Fibroblast of villous mesenchyme (primary cell): ENCODE results near the gene LGMN. TPM values are rescaled to one million over a fixed set of nuclear protein-coding genes. Genes with fewer than 3 reads are reported as not detected.

Experiments
- DNase-seq: peaks from one replicate; pipeline ENCODE4 v3.0.0-alpha.2; 2010; ENCODE audit warnings: low read depth
- H3K4me3 ChIP-seq: 2 replicates; pipeline ENCODE4 v1.5.1; 2011; ENCODE audit warnings: low read depth, mild to moderate bottlenecking, low read length
- CTCF ChIP-seq: IDR thresholded peaks from 2 replicates; pipeline ENCODE4 v1.5.1; 2012; ENCODE audit warnings: low read depth, mild to moderate bottlenecking, low read length; ENCODE audit not compliant: insufficient read depth
- total RNA-seq: library from RNA; depleted of rRNA; stranded (reverse); fragments of >200 nt; gene quantifications from 2 replicates; pipeline ENCODE4 v1.2.3, GENCODE V29; 2012

LGMN gene
- total RNA-seq, 1 donor: 41.5 TPM

GRCh38 chr14:92704821-92705220 lies 43.6 kb downstream of the LGMN start:
- no peak for DNase-seq
- TF ChIP-seq CTCF: no peak
- H3K4me3 ChIP-seq: no peak overlapping the region

- TF ChIP-seq CTCF: no peak
- no peak overlapping the region for H3K4me3 ChIP-seq
- no peak for DNase-seq
Observed at GRCh38 chr14:92704036-92704804, 44.2 kb downstream of the LGMN start.

- H3K4me3 ChIP-seq: no peak overlapping the region
- no peak for TF ChIP-seq CTCF
- DNase-seq: no peak
Observed at GRCh38 chr14:92703516-92703915, 44.9 kb downstream of the LGMN start.

GRCh38 chr14:92702441-92702918 lies 45.9 kb downstream of the LGMN start:
- no peak overlapping the region for H3K4me3 ChIP-seq
- no peak for TF ChIP-seq CTCF
- DNase-seq: no peak

GRCh38 chr14:92701826-92702225 lies 46.6 kb downstream of the LGMN start:
- TF ChIP-seq CTCF: no peak

GRCh38 chr14:92698393-92698792 lies 50.0 kb downstream of the LGMN start:
- TF ChIP-seq CTCF: no peak
- DNase-seq: no peak
- no peak overlapping the region for H3K4me3 ChIP-seq

More at GRCh38 chr14:92701826-92702225, 46.6 kb downstream of the LGMN start:
- DNase-seq: no peak
- no peak overlapping the region for H3K4me3 ChIP-seq

GRCh38 chr14:92696366-92696765 lies 52.1 kb downstream of the LGMN start:
- no peak overlapping the region for H3K4me3 ChIP-seq
- TF ChIP-seq CTCF: no peak
- DNase-seq: no peak
